PC-3 (cell line): ENCODE results near the gene DGKD. TPM values are rescaled to one million over a fixed set of nuclear protein-coding genes. Genes with fewer than 3 reads are reported as not detected.

Source experiments
- ATAC-seq: fragments of 200-7000 bp; cut with Tn5 transposase; 2 replicates; pipeline ENCODE4 v1.9.1; 2020; ENCODE audit warnings: mild to moderate bottlenecking, moderate library complexity
- BruUV-seq: library from RNA; stranded (reverse); fragments of 400-500 nt; replicated peaks from 2 replicates; lab custom pipeline; 2021; lab: Mats Ljungman, UMichigan
- CTCF ChIA-PET: fragments of 300-600 bp; sonication (Branson Sonifier 250); formaldehyde crosslinking; loops from one replicate; lab custom pipeline; 2022; ENCODE audit warnings: antibody characterized with exemption; lab: Charles Lee
- POLR2A ChIA-PET: fragments of 300-600 bp; sonication (Branson Sonifier 250); formaldehyde crosslinking; loops from one replicate; lab custom pipeline; 2022; ENCODE audit warnings: antibody characterized with exemption; ENCODE audit not compliant: unreplicated experiment; lab: Charles Lee
- DNase-seq: peaks from one replicate; pipeline ENCODE4 v3.0.0-alpha.2; 2015
- H2AFZ ChIP-seq: fragments of 300-600 bp; sonication (generic); 2 replicates; pipeline ENCODE4 v1.6.0; 2016; ENCODE audit warnings: antibody characterized with exemption, low read length
- H3F3A ChIP-seq: fragments of 300-600 bp; sonication (generic); one replicate; pipeline ENCODE4 v1.6.0; 2017; ENCODE audit warnings: antibody characterized with exemption, low read length, control low read depth, mild to moderate bottlenecking; ENCODE audit not compliant: unreplicated experiment
- H3K27ac ChIP-seq: fragments of 300-600 bp; sonication (generic); 2 replicates; pipeline ENCODE4 v1.5.1; 2016; ENCODE audit warnings: mild to moderate bottlenecking, low read length
- H3K27me3 ChIP-seq: fragments of 300-600 bp; sonication (generic); 2 replicates; pipeline ENCODE4 v1.6.1; 2016; ENCODE audit warnings: low read length, mixed read lengths
- H3K36me3 ChIP-seq: fragments of 300-600 bp; sonication (generic); 2 replicates; pipeline ENCODE4 v1.6.1; 2016; ENCODE audit warnings: low read depth, mixed run types, low read length, mixed read lengths
- H3K4me1 ChIP-seq: fragments of 300-600 bp; sonication (generic); 2 replicates; pipeline ENCODE4 v1.5.1; 2016; ENCODE audit warnings: low read length; ENCODE audit not compliant: insufficient read depth
- H3K4me2 ChIP-seq: fragments of 300-600 bp; sonication (generic); 2 replicates; pipeline ENCODE4 v1.6.0; 2016; ENCODE audit warnings: low read length
- H3K4me3 ChIP-seq: fragments of 300-600 bp; sonication (generic); 2 replicates; pipeline ENCODE4 v1.5.1; 2016; ENCODE audit warnings: mild to moderate bottlenecking, low read length, mixed read lengths
- H3K79me2 ChIP-seq: fragments of 300-600 bp; sonication (generic); 2 replicates; pipeline ENCODE4 v1.6.1; 2017; ENCODE audit warnings: low read length, mixed read lengths
- H3K9ac ChIP-seq: fragments of 300-600 bp; sonication (generic); 2 replicates; pipeline ENCODE4 v1.6.0; 2016; ENCODE audit warnings: mild to moderate bottlenecking, low read length
- H3K9me2 ChIP-seq: fragments of 300-600 bp; sonication (generic); replicated peaks from 2 replicates; pipeline ENCODE4 v1.6.1; 2016; ENCODE audit warnings: mixed run types, low read length, mixed read lengths
- H3K9me3 ChIP-seq: fragments of 300-600 bp; sonication (generic); 2 replicates; pipeline ENCODE4 v1.6.1; 2016; ENCODE audit warnings: low read length, mixed read lengths
- H4K20me1 ChIP-seq: fragments of 300-600 bp; sonication (generic); 2 replicates; pipeline ENCODE4 v1.6.1; 2016; ENCODE audit warnings: low read length, mixed read lengths
- CTCF ChIP-seq: fragments of 300-600 bp; sonication (generic); conservative IDR thresholded peaks from 2 replicates; pipeline ENCODE4 v1.5.1; 2017; ENCODE audit warnings: antibody characterized with exemption, low read depth, mild to moderate bottlenecking, low read length
- EZH2 ChIP-seq: fragments of 300-600 bp; sonication (generic); IDR thresholded peaks from one replicate; pipeline ENCODE4 v1.6.1; 2017; ENCODE audit warnings: antibody characterized with exemption, mild to moderate bottlenecking, low read length; ENCODE audit not compliant: unreplicated experiment
- EZH2phosphoT487 ChIP-seq: fragments of 300-600 bp; sonication (generic); IDR thresholded peaks from 2 replicates; pipeline ENCODE4 v1.6.1; 2018; ENCODE audit warnings: mild to moderate bottlenecking, antibody characterized with exemption, low read length, borderline replicate concordance
- intact Hi-C: fragments of 100-400 bp; cut with micrococcal nuclease; formaldehyde crosslinking; loops from 2 replicates; pipeline ENCODE4 v1.9.0; 2023
- total RNA-seq: library from RNA; depleted of rRNA; stranded (reverse); fragments of >200 nt; gene quantifications from 2 replicates; pipeline ENCODE4 v1.2.3, GENCODE V29; 2014

Gene DGKD
- total RNA-seq, 1 experiment from 2014 or later, result 23.3 TPM

DNA sequence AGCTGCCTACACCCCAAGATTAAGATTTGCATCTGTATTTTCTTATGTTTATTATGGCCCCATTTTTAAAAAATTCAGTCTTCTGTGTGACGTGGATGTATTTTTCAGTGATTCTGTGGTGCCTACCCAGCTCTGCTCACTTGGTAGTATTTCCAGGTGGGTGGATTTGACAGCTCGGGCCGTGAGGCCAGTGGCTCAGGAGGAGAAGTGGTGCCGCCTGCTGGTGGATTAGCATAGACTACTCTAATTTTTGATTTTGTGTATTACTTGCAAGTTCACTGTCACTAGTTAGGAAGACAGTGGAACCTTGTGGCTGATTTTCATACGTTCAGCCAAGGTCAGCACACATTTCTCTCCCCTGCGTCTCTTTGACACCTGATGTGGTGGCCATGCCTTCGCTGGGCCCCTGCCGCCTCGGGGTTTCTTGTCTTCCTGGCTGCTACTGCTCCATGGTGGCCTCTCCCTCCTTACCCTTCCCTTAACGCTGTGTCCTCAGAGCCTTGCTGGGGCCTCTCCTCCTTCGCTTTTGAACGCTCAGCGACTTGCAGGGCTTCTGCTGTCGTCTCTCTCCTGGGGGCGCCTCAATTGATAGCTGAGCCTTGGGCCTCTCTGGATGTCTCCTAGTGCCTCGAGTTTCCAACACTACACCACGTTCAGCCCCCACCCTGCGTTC lies 89.4 kb downstream of the DGKD start:
- no peaks in the 10 kb centered on the region for H3K9me2 ChIP-seq
- peak; percentile 90 for TF ChIP-seq CTCF
- no peak for TF ChIP-seq EZH2
- H3K79me2 ChIP-seq, result no peaks in the 10 kb centered on the region
- peaks cover 32% of the 10 kb centered on the region for H3K36me3 ChIP-seq
- no peaks in the 10 kb centered on the region for H3F3A ChIP-seq
- no peaks in the 10 kb centered on the region for H3K9me3 ChIP-seq
- no peak overlapping the region for H3K9ac ChIP-seq
- no peak overlapping the region for H3K27ac ChIP-seq
- H3K4me1 ChIP-seq, result 0 out of 2 replicates have a peak, but pooled peaks cover under 1% of the 10 kb centered on the region
- no peak overlapping the region for H2AFZ ChIP-seq
- POLR2A ChIA-PET, result no interaction called here
- no peaks in the 10 kb centered on the region for H3K27me3 ChIP-seq
- H4K20me1 ChIP-seq, result no peaks in the 10 kb centered on the region
- CTCF ChIA-PET, result interaction anchor here (0.6 to 1.6 kb wide), 8 partner anchors 18 to 389 kb away, joined by 3 to 16 read pairs (median 4); no protein-coding TSS in a partner anchor
- BruUV-seq, result no TSS peak
- ATAC-seq, result peak; percentile 82
- intact Hi-C loops, result loop anchor here (1.0 to 10.0 kb wide), 5 partner anchors 31 to 189 kb away; partner anchors contain the start of gene ATG16L1
- H3K4me2 ChIP-seq, result no peak overlapping the region
- H3K4me3 ChIP-seq, result no peak overlapping the region
- peak; percentile 84 for DNase-seq

DNA sequence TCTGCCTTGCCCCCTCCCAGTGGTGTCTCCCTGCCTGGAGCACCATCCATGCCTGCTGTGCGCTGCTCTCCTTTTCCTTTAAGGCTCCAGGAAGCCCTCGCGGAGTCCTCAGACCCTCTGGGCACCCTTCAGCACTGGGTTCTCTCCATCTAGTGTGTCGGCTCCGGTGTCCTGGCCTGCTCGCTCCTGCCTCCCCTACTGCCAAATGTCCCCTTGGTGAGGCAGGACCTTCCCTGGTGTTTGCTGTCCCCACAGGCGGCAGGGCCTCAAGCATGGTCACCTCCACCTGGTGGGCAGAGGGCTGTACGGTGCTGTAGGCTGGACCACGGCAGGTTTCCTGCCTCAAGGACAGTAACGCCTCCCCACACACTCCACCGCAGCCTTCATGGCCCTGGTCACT lies 90.2 kb downstream of the DGKD start:
- ChIA-PET CTCF (no interaction called here), POLR2A (no interaction called here)
- H4K20me1 ChIP-seq, result no peaks in the 10 kb centered on the region
- 0 out of 2 replicates have a peak, but pooled peaks cover 3% of the 10 kb centered on the region for H3K4me1 ChIP-seq
- intact Hi-C loops, result loop anchor here (5.0 to 10.0 kb wide), 3 partner anchors 87 to 190 kb away; partner anchors contain the start of gene ATG16L1
- H3K9me2 ChIP-seq, result no peaks in the 10 kb centered on the region
- no TSS peak for BruUV-seq
- H3K9me3 ChIP-seq, result no peaks in the 10 kb centered on the region
- H3K27me3 ChIP-seq, result no peaks in the 10 kb centered on the region
- no peak overlapping the region for H3K27ac ChIP-seq
- TF ChIP-seq CTCF, result no peak
- no peak for TF ChIP-seq EZH2phosphoT487
- no peak for TF ChIP-seq EZH2
- DNase-seq, result no peak
- H3K79me2 ChIP-seq, result no peaks in the 10 kb centered on the region
- H3K36me3 ChIP-seq, result peaks cover 39% of the 10 kb centered on the region
- no peak overlapping the region for H3K9ac ChIP-seq
- H3K4me3 ChIP-seq, result no peak overlapping the region
- H2AFZ ChIP-seq, result no peak overlapping the region
- H3F3A ChIP-seq, result no peaks in the 10 kb centered on the region
- no peak overlapping the region for H3K4me2 ChIP-seq
- no peak for ATAC-seq

- H3K9me3 ChIP-seq, result no peaks in the 10 kb centered on the region
- H3F3A ChIP-seq, result no peaks in the 10 kb centered on the region
- H3K9ac ChIP-seq, result no peak overlapping the region
- H2AFZ ChIP-seq, result no peak overlapping the region
- 0 out of 2 replicates have a peak, but pooled peaks cover 3% of the 10 kb centered on the region for H3K4me1 ChIP-seq
- BruUV-seq, result no TSS peak
- H3K27me3 ChIP-seq, result no peaks in the 10 kb centered on the region
- ATAC-seq (no peak), DNase-seq (no peak)
- H3K36me3 ChIP-seq, result peaks cover 46% of the 10 kb centered on the region
- TF ChIP-seq EZH2phosphoT487 (no peak), CTCF (no peak), EZH2 (no peak)
- no peaks in the 10 kb centered on the region for H4K20me1 ChIP-seq
- ChIA-PET CTCF (no interaction called here), POLR2A (no interaction called here)
- H3K79me2 ChIP-seq, result no peaks in the 10 kb centered on the region
- no peak overlapping the region for H3K4me2 ChIP-seq
- intact Hi-C loops, result loop anchor here (10.0 kb wide), 2 partner anchors 160 to 190 kb away; partner anchors contain the start of gene ATG16L1
- H3K27ac ChIP-seq, result no peak overlapping the region
- H3K9me2 ChIP-seq, result no peaks in the 10 kb centered on the region
- no peak overlapping the region for H3K4me3 ChIP-seq
Observed at GRCh38 chr2:233445152-233445830, 91.0 kb downstream of the DGKD start.
